GM18517 (cell line): ENCODE data around the gene APOL2.
"Not testable (repeated sequence)": the region's sequence is repeated elsewhere in the genome, so short reads cannot be mapped to it uniquely, and the experiment has no call there.

Experiments
- ATAC-seq: cut with Tn5 transposase; IDR thresholded peaks from one replicate; pipeline ENCODE4 v1.9.1; 2021; ENCODE audit warnings: mild to moderate bottlenecking, moderate library complexity; ENCODE audit not compliant: unreplicated experiment

APOL2 gene

GRCh38 chr22:36225333-36225922 lies 13.9 kb downstream of the APOL2 start:
- ATAC-seq: no peak

- ATAC-seq: no peak
These were observed 15.1 kb downstream of the APOL2 start for GRCh38 chr22:36224245-36224644.

- ATAC-seq: no peak
These were observed 15.8 kb downstream of the APOL2 start for GRCh38 chr22:36223504-36223903.

GRCh38 chr22:36222887-36223450 lies 16.4 kb downstream of the APOL2 start:
- no peak for ATAC-seq

- ATAC-seq: no peak
These were observed 17.3 kb downstream of the APOL2 start for GRCh38 chr22:36221799-36222751.

GRCh38 chr22:36220451-36220921 lies 18.8 kb downstream of the APOL2 start:
- no peak for ATAC-seq

- no peak for ATAC-seq
These were observed 20.6 kb downstream of the APOL2 start for GRCh38 chr22:36218648-36219193.

- ATAC-seq: no peak
These were observed 23.3 kb downstream of the APOL2 start for GRCh38 chr22:36215981-36216380.

- no peak for ATAC-seq
These were observed 25.7 kb downstream of the APOL2 start for GRCh38 chr22:36213586-36213985.

- no peak for ATAC-seq
These were observed 26.4 kb downstream of the APOL2 start for GRCh38 chr22:36212901-36213300.

- ATAC-seq: no peak
These were observed 28.0 kb downstream of the APOL2 start for GRCh38 chr22:36211237-36211861.

GRCh38 chr22:36210224-36210623 lies 29.1 kb downstream of the APOL2 start:
- ATAC-seq: no peak

- ATAC-seq: not testable (repeated sequence)
These were observed 29.8 kb downstream of the APOL2 start for GRCh38 chr22:36209488-36209908.

- ATAC-seq: no peak
These were observed 30.4 kb downstream of the APOL2 start for GRCh38 chr22:36208914-36209313.

GRCh38 chr22:36208162-36208765 lies 31.1 kb downstream of the APOL2 start:
- ATAC-seq: no peak

GRCh38 chr22:36206255-36206654 lies 33.1 kb downstream of the APOL2 start:
- no peak for ATAC-seq

- not testable (repeated sequence) for ATAC-seq
These were observed 33.8 kb downstream of the APOL2 start for GRCh38 chr22:36205573-36205972.

- ATAC-seq: no peak
These were observed 34.7 kb downstream of the APOL2 start for GRCh38 chr22:36204632-36205015.

GRCh38 chr22:36204001-36204631 lies 35.2 kb downstream of the APOL2 start:
- no peak for ATAC-seq

GRCh38 chr22:36203441-36203840 lies 35.9 kb downstream of the APOL2 start:
- ATAC-seq: not testable (repeated sequence)
